ENCODE data around the gene CACNA2D4.

Gene CACNA2D4

GRCh38 chr12:1847411-1847810, 71.0 kb downstream of the CACNA2D4 start:
- no peak overlapping the region for H3K4me3 ChIP-seq (ENCODE audit: low read depth, low read length)

- H3K4me3 ChIP-seq (ENCODE audit: low read depth, low read length) = no peak overlapping the region
Measured at GRCh38 chr12:1846421-1847405, 71.7 kb downstream of the CACNA2D4 start.

GRCh38 chr12:1845886-1846285, 72.6 kb downstream of the CACNA2D4 start:
- H3K4me3 ChIP-seq (ENCODE audit: low read depth, low read length) = no peak overlapping the region

- H3K4me3 ChIP-seq (ENCODE audit: low read depth, low read length) = no peak overlapping the region
Measured at GRCh38 chr12:1845427-1845826, 73.0 kb downstream of the CACNA2D4 start.

- no peak overlapping the region for H3K4me3 ChIP-seq (ENCODE audit: low read depth, low read length)
Measured at GRCh38 chr12:1844661-1845409, 73.6 kb downstream of the CACNA2D4 start.

GRCh38 chr12:1844223-1844622, 74.2 kb downstream of the CACNA2D4 start:
- no peak overlapping the region for H3K4me3 ChIP-seq (ENCODE audit: low read depth, low read length)

GRCh38 chr12:1843641-1844005, 74.8 kb downstream of the CACNA2D4 start:
- no peak overlapping the region for H3K4me3 ChIP-seq (ENCODE audit: low read depth, low read length)

- no peak overlapping the region for H3K4me3 ChIP-seq (ENCODE audit: low read depth, low read length)
Measured at GRCh38 chr12:1842905-1843640, 75.4 kb downstream of the CACNA2D4 start.

- no peak overlapping the region for H3K4me3 ChIP-seq (ENCODE audit: low read depth, low read length)
Measured at GRCh38 chr12:1842183-1842904, 76.1 kb downstream of the CACNA2D4 start.

GRCh38 chr12:1841586-1842182, 76.8 kb downstream of the CACNA2D4 start:
- H3K4me3 ChIP-seq (ENCODE audit: low read depth, low read length) = no peak overlapping the region

- H3K4me3 ChIP-seq (ENCODE audit: low read depth, low read length) = no peak overlapping the region
Measured at GRCh38 chr12:1840981-1841425, 77.4 kb downstream of the CACNA2D4 start.

- H3K4me3 ChIP-seq (ENCODE audit: low read depth, low read length) = no peak overlapping the region
Measured at GRCh38 chr12:1839956-1840951, 78.2 kb downstream of the CACNA2D4 start.

GRCh38 chr12:1839464-1839863, 79.0 kb downstream of the CACNA2D4 start:
- H3K4me3 ChIP-seq (ENCODE audit: low read depth, low read length) = no peak overlapping the region

GRCh38 chr12:1838994-1839365, 79.5 kb downstream of the CACNA2D4 start:
- no peak overlapping the region for H3K4me3 ChIP-seq (ENCODE audit: low read depth, low read length)

GRCh38 chr12:1838205-1838993, 80.1 kb downstream of the CACNA2D4 start:
- H3K4me3 ChIP-seq (ENCODE audit: low read depth, low read length) = no peak overlapping the region

GRCh38 chr12:1837541-1838204, 80.8 kb downstream of the CACNA2D4 start:
- no peak overlapping the region for H3K4me3 ChIP-seq (ENCODE audit: low read depth, low read length)

- no peak overlapping the region for H3K4me3 ChIP-seq (ENCODE audit: low read depth, low read length)
Measured at GRCh38 chr12:1836854-1837421, 81.5 kb downstream of the CACNA2D4 start.

Measured in iPS-11a (cell line).